ENCODE results near the gene NRSN2. TPM values are rescaled to one million over a fixed set of nuclear protein-coding genes. Genes with fewer than 3 reads are reported as not detected.

NRSN2 gene
- total RNA-seq, 2 experiments from 2014 or later: 2.9 to 5.0 TPM

GRCh38 chr20:402898-403581 lies 56.1 kb downstream of the NRSN2 start:
- Mint-ChIP-seq H3K27ac (no peak overlapping the region), H3K27me3 (no peaks in the 10 kb centered on the region), H3K4me1 (peaks cover 31% of the 10 kb centered on the region), H3K36me3 (peaks cover 4% of the 10 kb centered on the region), H3K9me3 (ENCODE audit: low read depth) (no peaks in the 10 kb centered on the region), H3K4me3 (no peak overlapping the region)
- CTCF ChIA-PET: interaction anchor here (2.5 kb wide), 1 partner anchor 41 kb away, joined by 7 read pairs; no protein-coding TSS in a partner anchor
- DNase-seq (no peak), ATAC-seq (no peak)

GRCh38 chr20:403582-403957 lies 56.7 kb downstream of the NRSN2 start:
- CTCF ChIA-PET: interaction anchor here (2.5 kb wide), 1 partner anchor 41 kb away, joined by 7 read pairs; no protein-coding TSS in a partner anchor
- no peak overlapping the region for H3K27ac Mint-ChIP-seq

GRCh38 chr20:404088-404487 lies 57.2 kb downstream of the NRSN2 start:
- Mint-ChIP-seq H3K4me3 (no peak overlapping the region), H3K9me3 (ENCODE audit: low read depth) (no peaks in the 10 kb centered on the region), H3K36me3 (peaks cover 3% of the 10 kb centered on the region), H3K4me1 (peaks cover 33% of the 10 kb centered on the region), H3K27me3 (no peaks in the 10 kb centered on the region), H3K27ac (no peak overlapping the region)
- no peak for DNase-seq
- CTCF ChIA-PET: interaction anchor here (2.5 kb wide), 1 partner anchor 42 kb away, joined by 7 read pairs; no protein-coding TSS in a partner anchor
- no peak for ATAC-seq

More at GRCh38 chr20:403582-403957, 56.7 kb downstream of the NRSN2 start:
- Mint-ChIP-seq H3K36me3 (peaks cover 2% of the 10 kb centered on the region), H3K9me3 (ENCODE audit: low read depth) (no peaks in the 10 kb centered on the region), H3K4me1 (peaks cover 31% of the 10 kb centered on the region), H3K27me3 (no peaks in the 10 kb centered on the region), H3K4me3 (no peak overlapping the region)
- no peak for DNase-seq
- no peak for ATAC-seq

Other genes with a start within 250 kb of the NRSN2 start
- gene DEFB126, start 204.5 kb upstream of the NRSN2 start, total RNA-seq: not detected
- not detected for gene DEFB127, start 189.7 kb upstream of the NRSN2 start, total RNA-seq
- gene DEFB128, start 157.4 kb upstream of the NRSN2 start, total RNA-seq: not detected
- gene DEFB129, start 119.9 kb upstream of the NRSN2 start, total RNA-seq: not detected
- gene DEFB132, start 89.4 kb upstream of the NRSN2 start, total RNA-seq: not detected
- gene C20orf96, start 56.4 kb upstream of the NRSN2 start, total RNA-seq: 1 to 10 TPM; 7.5 to 8.2 TPM
- gene ZCCHC3, start 49.5 kb upstream of the NRSN2 start, total RNA-seq: 10 to 100 TPM; 27.4 to 28.2 TPM
- 1 to 10 TPM; 5.7 to 6.3 TPM for gene SOX12, start 21.6 kb upstream of the NRSN2 start, total RNA-seq
- 10 to 100 TPM; 22.4 to 25.4 TPM for gene TRIB3, start 33.6 kb downstream of the NRSN2 start, total RNA-seq
- 100 to 1,000 TPM; 114 to 173 TPM for gene RBCK1, start 61.2 kb downstream of the NRSN2 start, total RNA-seq
- gene TBC1D20, start 115.4 kb downstream of the NRSN2 start, total RNA-seq: 10 to 100 TPM; 28.3 to 29.4 TPM
- gene CSNK2A1, start 196.7 kb downstream of the NRSN2 start, total RNA-seq: 100 to 1,000 TPM; 111 to 124 TPM